Glutamatergic neuron (in vitro differentiated cells): Measurements from ENCODE around the gene GLDC. TPM values are rescaled to one million over a fixed set of nuclear protein-coding genes. Genes with fewer than 3 reads are reported as not detected.

ENCODE experiments used
- DNase-seq: peaks from one replicate; pipeline ENCODE4 v3.0.0; 2022
- H3K27ac Mint-ChIP-seq: one replicate; pipeline ENCODE4 v1.8.0; 2020; ENCODE audit warnings: mild to moderate bottlenecking, mixed read lengths, inconsistent platforms; ENCODE audit not compliant: unreplicated experiment
- H3K27me3 Mint-ChIP-seq: one replicate; pipeline ENCODE4 v1.8.0; 2020; ENCODE audit warnings: mild to moderate bottlenecking, moderate library complexity, mixed read lengths, inconsistent platforms; ENCODE audit not compliant: unreplicated experiment
- H3K36me3 Mint-ChIP-seq: one replicate; pipeline ENCODE4 v1.8.0; 2020; ENCODE audit warnings: mild to moderate bottlenecking, mixed read lengths, inconsistent platforms; ENCODE audit not compliant: unreplicated experiment
- H3K4me1 Mint-ChIP-seq: one replicate; pipeline ENCODE4 v1.8.0; 2020; ENCODE audit warnings: mild to moderate bottlenecking, low read depth, mixed read lengths, inconsistent platforms; ENCODE audit not compliant: unreplicated experiment
- H3K4me3 Mint-ChIP-seq: one replicate; pipeline ENCODE4 v1.8.0; 2020; ENCODE audit warnings: mild to moderate bottlenecking, mixed read lengths, inconsistent platforms; ENCODE audit not compliant: unreplicated experiment
- H3K9me3 Mint-ChIP-seq: one replicate; pipeline ENCODE4 v1.8.0; 2020; ENCODE audit warnings: mild to moderate bottlenecking, moderate library complexity, mixed read lengths, inconsistent platforms; ENCODE audit not compliant: unreplicated experiment
- total RNA-seq: library from RNA; stranded (reverse); fragmentation: NEBNext Ultra II Directional; extraction: Animal tissue kit (Norgen Biotek cat#: 25700); gene quantifications from one replicate; pipeline ENCODE4 v1.2.1, GENCODE V29; 2021; ENCODE audit not compliant: unreplicated experiment
- TF ChIP-seq, protein P1 (sequence below): fragments of 200-600 bp; sonication (generic); IDR thresholded peaks from one replicate; pipeline ENCODE4 v1.5.0; 2021; ENCODE audit not compliant: partially characterized antibody, unreplicated experiment

The GLDC gene
- total RNA-seq, 1 donor from 2014 or later = 42.9 TPM

DNA sequence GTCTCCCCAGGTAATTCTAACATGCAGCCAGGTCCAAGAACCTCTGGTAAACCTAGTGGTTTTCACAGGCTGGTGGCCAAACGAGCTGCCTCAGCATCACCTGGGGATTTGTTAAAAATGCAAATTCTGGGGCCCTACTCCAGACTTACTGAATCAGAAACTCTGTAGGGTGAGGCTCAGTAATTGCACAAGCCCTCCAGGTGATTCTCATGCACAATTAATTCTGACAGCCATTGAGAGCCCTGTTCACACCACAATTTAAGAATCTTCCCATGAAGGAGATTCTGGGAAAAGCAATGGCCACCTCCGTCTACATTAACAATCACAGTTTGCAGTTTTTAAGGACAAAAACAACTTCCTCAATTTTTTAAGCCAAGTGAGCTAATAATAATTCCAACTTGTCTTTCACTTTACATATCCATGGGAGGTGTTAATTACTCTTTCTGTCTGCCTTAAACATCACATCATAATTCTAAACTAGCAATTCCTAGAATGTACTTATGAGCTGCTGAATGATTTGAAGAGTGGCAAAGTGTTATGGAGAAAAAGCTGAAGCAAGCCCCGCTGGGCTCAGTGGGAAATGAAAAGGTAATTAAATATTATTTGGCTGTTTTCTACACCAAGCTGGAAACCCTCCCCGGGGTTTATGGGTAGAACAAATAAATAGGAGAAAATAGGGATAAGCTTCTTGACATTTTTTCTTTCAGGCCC is 70.0 kb downstream of the GLDC start:
- TF ChIP-seq, protein P1, sequence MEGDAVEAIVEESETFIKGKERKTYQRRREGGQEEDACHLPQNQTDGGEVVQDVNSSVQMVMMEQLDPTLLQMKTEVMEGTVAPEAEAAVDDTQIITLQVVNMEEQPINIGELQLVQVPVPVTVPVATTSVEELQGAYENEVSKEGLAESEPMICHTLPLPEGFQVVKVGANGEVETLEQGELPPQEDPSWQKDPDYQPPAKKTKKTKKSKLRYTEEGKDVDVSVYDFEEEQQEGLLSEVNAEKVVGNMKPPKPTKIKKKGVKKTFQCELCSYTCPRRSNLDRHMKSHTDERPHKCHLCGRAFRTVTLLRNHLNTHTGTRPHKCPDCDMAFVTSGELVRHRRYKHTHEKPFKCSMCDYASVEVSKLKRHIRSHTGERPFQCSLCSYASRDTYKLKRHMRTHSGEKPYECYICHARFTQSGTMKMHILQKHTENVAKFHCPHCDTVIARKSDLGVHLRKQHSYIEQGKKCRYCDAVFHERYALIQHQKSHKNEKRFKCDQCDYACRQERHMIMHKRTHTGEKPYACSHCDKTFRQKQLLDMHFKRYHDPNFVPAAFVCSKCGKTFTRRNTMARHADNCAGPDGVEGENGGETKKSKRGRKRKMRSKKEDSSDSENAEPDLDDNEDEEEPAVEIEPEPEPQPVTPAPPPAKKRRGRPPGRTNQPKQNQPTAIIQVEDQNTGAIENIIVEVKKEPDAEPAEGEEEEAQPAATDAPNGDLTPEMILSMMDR = no peak
- Mint-ChIP-seq H3K27ac (no peak overlapping the region), H3K36me3 (no peaks in the 10 kb centered on the region), H3K27me3 (no peaks in the 10 kb centered on the region), H3K4me3 (no peak overlapping the region), H3K9me3 (no peaks in the 10 kb centered on the region), H3K4me1 (no peaks in the 10 kb centered on the region)
- DNase-seq = no peak

DNA sequence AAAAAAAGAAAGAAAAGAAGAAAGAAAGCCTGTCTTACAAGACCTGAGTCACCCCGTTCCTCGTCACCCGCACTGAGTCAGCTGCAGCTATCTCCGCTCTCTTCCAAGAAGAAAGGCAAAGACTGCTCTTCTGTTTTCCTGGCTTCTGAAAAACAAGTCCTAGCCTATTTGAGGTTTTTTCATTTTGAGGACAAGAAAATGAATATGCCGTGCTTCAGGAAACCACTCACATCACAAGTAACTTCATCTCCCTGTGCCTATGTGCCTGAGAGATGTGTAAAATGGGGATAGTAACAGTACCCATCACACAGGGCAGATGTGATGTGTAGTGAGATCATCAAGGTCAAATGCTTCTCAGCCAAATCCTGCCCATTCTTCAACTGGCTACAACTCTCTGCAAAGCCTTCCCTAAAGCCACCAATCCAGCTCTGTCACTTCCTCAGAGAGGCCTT is 78.4 kb downstream of the GLDC start:
- H3K4me1 Mint-ChIP-seq = peaks cover 5% of the 10 kb centered on the region
- DNase-seq = no peak
- H3K27ac Mint-ChIP-seq = no peak overlapping the region

DNA sequence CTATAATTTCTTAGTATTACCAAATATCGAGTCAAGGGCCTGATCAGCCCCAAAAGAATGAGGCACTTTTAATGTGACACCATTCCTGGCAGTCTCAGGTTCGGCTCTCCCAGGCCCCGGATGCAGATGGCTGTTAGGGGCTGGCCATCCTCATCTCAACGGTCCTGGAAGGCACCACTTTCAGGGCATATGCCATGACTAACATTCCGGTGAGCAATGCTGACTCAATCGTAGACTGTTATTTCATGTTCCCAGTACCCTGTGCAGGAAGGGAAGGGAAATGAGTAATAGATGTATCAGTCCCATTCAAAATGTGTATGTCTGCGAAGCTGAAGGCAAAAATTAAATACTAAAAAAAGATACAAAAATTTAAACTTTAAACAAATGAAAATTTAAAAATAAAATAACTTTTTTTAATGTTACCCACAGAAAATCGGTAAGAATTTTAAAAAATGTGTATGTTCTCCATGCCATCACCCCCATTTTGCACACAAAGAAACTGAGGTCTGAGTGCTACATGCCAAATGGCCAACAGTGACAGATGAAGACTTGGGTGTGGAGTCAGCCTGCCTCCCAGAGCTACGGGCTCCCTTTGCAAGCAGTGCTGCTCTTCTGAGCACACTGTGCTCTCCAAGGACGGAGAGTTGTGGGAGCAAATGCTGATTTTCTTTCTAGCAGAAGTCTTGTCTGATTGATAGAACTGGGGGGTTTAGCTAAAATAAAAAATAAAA is 79.0 kb downstream of the GLDC start:
- H3K9me3 Mint-ChIP-seq = peaks cover 3% of the 10 kb centered on the region
- H3K4me3 Mint-ChIP-seq = no peak overlapping the region
- H3K4me1 Mint-ChIP-seq = peaks cover 5% of the 10 kb centered on the region
- H3K27me3 Mint-ChIP-seq = no peaks in the 10 kb centered on the region
- H3K27ac Mint-ChIP-seq = no peak overlapping the region
- no peak for DNase-seq
- no peaks in the 10 kb centered on the region for H3K36me3 Mint-ChIP-seq
- TF ChIP-seq, protein P1 = no peak

More for the DNA sequence above, 78.4 kb downstream of the GLDC start:
- Mint-ChIP-seq H3K36me3 (no peaks in the 10 kb centered on the region), H3K9me3 (peaks cover 3% of the 10 kb centered on the region), H3K4me3 (no peak overlapping the region), H3K27me3 (no peaks in the 10 kb centered on the region)
- TF ChIP-seq, protein P1 = no peak

DNA sequence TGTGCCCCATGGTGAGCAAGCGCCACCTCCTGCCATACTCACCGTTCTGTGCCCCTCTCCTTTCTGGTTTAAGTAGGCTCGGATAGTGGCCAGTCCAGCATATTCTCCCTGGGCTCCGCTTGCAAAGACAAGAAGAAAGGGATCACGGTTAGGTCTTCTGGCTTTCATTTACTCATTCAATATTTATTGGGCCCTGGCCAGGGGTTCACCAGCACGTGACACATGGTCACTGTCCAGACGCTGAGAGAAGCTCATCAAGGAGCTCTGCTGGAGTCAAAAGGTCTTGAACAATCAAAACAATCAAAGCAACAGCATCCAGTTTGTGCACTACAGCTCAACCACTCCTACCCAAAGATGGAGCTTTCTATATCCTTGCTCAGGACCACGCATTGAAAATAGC is 80.2 kb downstream of the GLDC start:
- H3K36me3 Mint-ChIP-seq = no peaks in the 10 kb centered on the region
- no peak overlapping the region for H3K4me3 Mint-ChIP-seq
- H3K27ac Mint-ChIP-seq = no peak overlapping the region
- TF ChIP-seq, protein P1 = no peak
- DNase-seq = no peak
- H3K4me1 Mint-ChIP-seq = peaks cover 5% of the 10 kb centered on the region
- H3K27me3 Mint-ChIP-seq = no peaks in the 10 kb centered on the region
- peaks cover 3% of the 10 kb centered on the region for H3K9me3 Mint-ChIP-seq

DNA sequence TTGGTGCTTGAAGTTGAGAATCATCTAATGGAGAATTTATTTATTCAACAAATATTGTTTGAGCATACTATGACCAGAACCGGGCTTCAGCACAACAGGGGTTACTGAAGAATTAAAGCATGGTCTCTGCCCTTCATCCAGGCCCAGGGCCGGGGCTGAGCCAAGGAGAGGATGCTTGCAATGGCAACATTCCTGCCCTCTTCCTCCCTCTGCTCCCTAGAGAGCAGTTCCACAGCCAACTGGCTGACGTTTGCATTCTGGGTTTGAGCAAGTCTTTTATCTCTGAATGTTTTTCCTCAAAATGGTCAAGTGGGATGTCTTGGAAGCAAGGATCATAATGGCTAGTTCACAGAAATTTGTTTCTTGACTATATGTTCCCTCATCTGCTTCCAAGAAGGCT is 80.7 kb downstream of the GLDC start:
- no peak overlapping the region for H3K4me3 Mint-ChIP-seq
- DNase-seq = no peak
- peaks cover 3% of the 10 kb centered on the region for H3K9me3 Mint-ChIP-seq
- no peaks in the 10 kb centered on the region for H3K27me3 Mint-ChIP-seq
- no peak overlapping the region for H3K27ac Mint-ChIP-seq
- H3K4me1 Mint-ChIP-seq = peaks cover 5% of the 10 kb centered on the region
- TF ChIP-seq, protein P1 = no peak
- no peaks in the 10 kb centered on the region for H3K36me3 Mint-ChIP-seq
